BJ (cell line): ENCODE results near the gene DSCAML1. TPM values are rescaled to one million over a fixed set of nuclear protein-coding genes. Genes with fewer than 3 reads are reported as not detected.

Experiments used
- CTCF ChIA-PET: fragments of 350-600 bp; formaldehyde crosslinking; extraction: SDS; loops from one replicate; lab custom pipeline; 2021; ENCODE audit warnings: antibody characterized with exemption, inconsistent platforms; lab: Yijun Ruan, JAX
- POLR2A ChIA-PET: fragments of 300-600 bp; sonication (Branson Sonifier 250); formaldehyde crosslinking; extraction: SDS; loops from one replicate; lab custom pipeline; 2021; ENCODE audit warnings: antibody characterized with exemption; lab: Charles Lee
- DNase-seq: peaks from one replicate; pipeline ENCODE4 v3.0.0-alpha.2; 2011; ENCODE audit warnings: low read depth
- H3K27me3 ChIP-seq: 2 replicates; pipeline ENCODE4 v1.6.0; 2011; ENCODE audit warnings: low read length; ENCODE audit not compliant: control insufficient read depth, insufficient read depth
- H3K36me3 ChIP-seq: 2 replicates; pipeline ENCODE4 v1.5.1; 2011; ENCODE audit warnings: low read length; ENCODE audit not compliant: control insufficient read depth, insufficient read depth
- H3K4me3 ChIP-seq: 2 replicates; pipeline ENCODE4 v1.5.1; 2011; ENCODE audit warnings: low read depth, mild to moderate bottlenecking, control low read depth, low read length
- polyA plus RNA-seq: library from polyadenylated mRNA; depleted of rRNA; stranded (reverse); fragments of >200 nt; gene quantifications from 2 replicates; pipeline ENCODE4 v1.2.3, GENCODE V29; 2011
- TF ChIP-seq, protein P1 (sequence below): IDR thresholded peaks from 2 replicates; pipeline ENCODE4 v1.5.1; 2011; ENCODE audit warnings: low read depth, mild to moderate bottlenecking, control low read depth, inconsistent platforms, low read length, moderate library complexity; ENCODE audit not compliant: insufficient read depth

Gene DSCAML1
- polyA plus RNA-seq, 1 experiment = not detected

DNA sequence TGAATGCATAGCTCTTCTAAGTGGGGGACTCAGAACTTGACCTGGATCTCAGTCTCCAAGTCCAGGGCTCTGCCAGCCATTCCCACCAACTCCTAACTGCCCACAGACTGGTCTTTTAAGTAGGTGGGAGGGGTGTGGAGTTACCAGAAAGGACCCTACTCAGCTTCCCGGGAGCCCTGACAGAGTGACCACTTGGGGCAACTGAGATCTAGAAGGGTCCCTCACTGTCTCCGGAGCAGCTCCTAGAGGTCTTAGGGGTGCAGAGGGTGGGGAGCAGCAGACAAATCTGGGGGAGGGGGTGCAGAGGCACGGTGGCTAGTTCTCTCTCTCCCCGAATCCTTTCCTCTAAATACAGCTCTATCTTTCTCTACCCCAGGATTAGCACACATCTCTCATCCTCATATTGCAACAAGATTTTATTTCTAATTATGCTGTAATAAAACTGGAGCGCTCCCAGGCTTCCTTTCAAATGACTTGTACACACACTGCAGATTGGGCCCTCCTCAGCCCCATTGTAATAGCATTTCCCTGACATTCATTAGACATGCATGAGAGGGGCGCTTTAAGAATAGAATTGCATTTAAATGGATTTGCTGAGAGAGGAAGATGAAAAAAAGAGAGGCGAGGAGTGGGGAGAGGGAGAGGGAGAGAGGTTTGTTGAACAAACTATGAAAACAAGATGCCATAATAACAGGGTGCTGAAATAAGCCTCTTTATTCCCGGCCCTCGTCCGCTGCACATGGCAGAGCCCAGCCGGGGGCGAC is 250.4 kb downstream of the DSCAML1 start:
- DNase-seq = no peak
- ChIA-PET CTCF (interaction anchor here (0.6 to 1.1 kb wide), 2 partner anchors 43 to 53 kb away, joined by 3 read pairs; no protein-coding TSS in a partner anchor), POLR2A (no interaction called here)
- Histone ChIP-seq H3K27me3 (peaks cover 2% of the 10 kb centered on the region; the same call in 1 of the 2 replicates), H3K36me3 (no peaks in the 10 kb centered on the region), H3K4me3 (no peak overlapping the region)
- TF ChIP-seq, protein P1, sequence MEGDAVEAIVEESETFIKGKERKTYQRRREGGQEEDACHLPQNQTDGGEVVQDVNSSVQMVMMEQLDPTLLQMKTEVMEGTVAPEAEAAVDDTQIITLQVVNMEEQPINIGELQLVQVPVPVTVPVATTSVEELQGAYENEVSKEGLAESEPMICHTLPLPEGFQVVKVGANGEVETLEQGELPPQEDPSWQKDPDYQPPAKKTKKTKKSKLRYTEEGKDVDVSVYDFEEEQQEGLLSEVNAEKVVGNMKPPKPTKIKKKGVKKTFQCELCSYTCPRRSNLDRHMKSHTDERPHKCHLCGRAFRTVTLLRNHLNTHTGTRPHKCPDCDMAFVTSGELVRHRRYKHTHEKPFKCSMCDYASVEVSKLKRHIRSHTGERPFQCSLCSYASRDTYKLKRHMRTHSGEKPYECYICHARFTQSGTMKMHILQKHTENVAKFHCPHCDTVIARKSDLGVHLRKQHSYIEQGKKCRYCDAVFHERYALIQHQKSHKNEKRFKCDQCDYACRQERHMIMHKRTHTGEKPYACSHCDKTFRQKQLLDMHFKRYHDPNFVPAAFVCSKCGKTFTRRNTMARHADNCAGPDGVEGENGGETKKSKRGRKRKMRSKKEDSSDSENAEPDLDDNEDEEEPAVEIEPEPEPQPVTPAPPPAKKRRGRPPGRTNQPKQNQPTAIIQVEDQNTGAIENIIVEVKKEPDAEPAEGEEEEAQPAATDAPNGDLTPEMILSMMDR = no peak

DNA sequence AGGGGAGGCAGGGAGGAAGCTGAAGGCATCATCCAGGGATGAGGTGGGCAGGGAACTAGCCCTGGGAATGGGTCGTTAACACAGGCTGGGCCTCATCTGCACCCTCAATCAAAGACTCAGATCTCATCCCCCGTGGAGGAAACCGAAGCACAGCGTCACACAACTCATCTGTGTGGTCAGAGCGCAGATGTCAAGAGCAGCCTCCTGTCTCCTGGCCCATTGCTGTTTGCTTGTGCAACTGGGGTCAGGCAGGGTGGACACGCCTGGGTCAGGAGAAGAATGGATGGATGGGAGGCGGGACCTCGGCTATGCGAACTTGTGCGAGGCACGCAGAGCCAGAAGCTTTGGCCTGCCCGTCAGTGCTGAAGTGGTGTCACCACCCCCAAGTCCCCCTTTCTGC is 251.3 kb downstream of the DSCAML1 start:
- H3K27me3 ChIP-seq = peaks cover 4% of the 10 kb centered on the region; the same call in 1 of the 2 replicates
- POLR2A ChIA-PET = no interaction called here
- no peak for DNase-seq
- no peaks in the 10 kb centered on the region for H3K36me3 ChIP-seq
- CTCF ChIA-PET = no interaction called here
- TF ChIP-seq, protein P1 = no peak
- H3K4me3 ChIP-seq = no peak overlapping the region

DNA sequence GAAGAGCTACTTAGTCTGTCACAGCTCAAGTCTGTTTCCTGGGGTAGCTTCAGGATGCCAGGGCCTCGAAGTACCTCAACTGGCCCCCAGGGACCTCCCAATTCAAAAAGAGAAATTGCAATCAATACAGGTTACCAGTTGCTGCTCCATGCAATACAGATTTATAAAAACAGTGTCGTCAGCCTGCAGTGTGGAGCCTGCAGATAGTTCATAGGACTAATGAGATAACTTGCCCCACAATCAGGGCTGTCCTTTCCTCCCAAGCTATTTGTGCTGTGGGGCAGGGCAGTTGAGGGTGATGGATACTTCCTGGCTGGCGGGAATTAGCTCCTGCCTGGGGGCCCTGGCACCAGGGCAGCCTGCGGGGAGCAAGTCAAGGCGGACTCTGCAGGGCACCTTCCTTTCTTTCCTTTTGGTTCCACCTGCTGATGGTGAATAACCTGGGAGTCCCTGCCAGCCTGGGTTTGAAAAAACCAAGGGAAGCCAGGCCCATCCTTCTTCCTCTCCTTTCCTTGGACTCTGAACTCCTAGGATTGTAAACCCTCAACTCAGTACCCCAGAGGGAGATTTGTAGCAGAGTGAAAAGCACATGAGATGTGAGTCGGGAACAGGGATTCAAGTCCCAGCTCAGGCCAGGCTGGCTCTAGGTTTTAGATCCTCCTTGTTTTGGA is 252.8 kb downstream of the DSCAML1 start:
- DNase-seq = no peak
- POLR2A ChIA-PET = no interaction called here
- TF ChIP-seq, protein P1 = no peak
- peaks cover 4% of the 10 kb centered on the region; the same call in 1 of the 2 replicates for H3K27me3 ChIP-seq
- CTCF ChIA-PET = interaction anchor here (1.1 kb wide), 1 partner anchor 8 kb away, joined by 3 read pairs; no protein-coding TSS in a partner anchor
- H3K36me3 ChIP-seq = no peaks in the 10 kb centered on the region
- no peak overlapping the region for H3K4me3 ChIP-seq

DNA sequence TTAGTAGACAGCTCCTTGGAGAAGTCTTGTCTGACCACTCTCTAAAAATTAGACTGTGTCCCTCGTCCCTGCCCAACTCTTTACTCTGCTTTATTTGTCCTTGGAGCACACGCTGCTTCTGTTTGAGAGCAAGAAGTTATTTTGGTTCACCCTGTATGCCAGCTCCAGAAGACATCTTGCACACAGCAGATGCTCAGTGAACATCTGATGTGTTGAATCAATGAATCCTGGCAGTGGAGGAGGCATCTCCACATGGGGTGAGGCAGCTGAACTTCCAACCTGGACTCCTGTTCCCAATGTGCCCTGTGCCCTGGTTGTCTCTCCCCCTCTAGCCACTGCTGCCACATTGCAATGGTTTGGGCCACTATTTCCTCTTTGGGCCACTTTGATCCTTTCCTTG is 255.8 kb downstream of the DSCAML1 start:
- no peak overlapping the region for H3K4me3 ChIP-seq
- TF ChIP-seq, protein P1 = no peak
- ChIA-PET CTCF (interaction anchor here (0.6 kb wide), 1 partner anchor 118 kb away, joined by 3 read pairs; no protein-coding TSS in a partner anchor), POLR2A (no interaction called here)
- no peak for DNase-seq
- H3K36me3 ChIP-seq = no peaks in the 10 kb centered on the region
- 0 out of 2 replicates have a peak, but pooled peaks cover 4% of the 10 kb centered on the region for H3K27me3 ChIP-seq
